Hepatocyte (in vitro differentiated cells): ENCODE data around the gene ECT2. TPM values are rescaled to one million over a fixed set of nuclear protein-coding genes. Genes with fewer than 3 reads are reported as not detected.

Experiments
- DNase-seq: peaks from one replicate; pipeline ENCODE4 v3.0.0-alpha.2; 2016; ENCODE audit warnings: low spot score
- H2AFZ ChIP-seq: fragments of 200-600 bp; sonication (generic); 2 replicates; pipeline ENCODE4 v1.6.0; 2016; ENCODE audit warnings: antibody characterized with exemption, mild to moderate bottlenecking
- H3K27ac ChIP-seq: fragments of 200-600 bp; sonication (generic); 2 replicates; pipeline ENCODE4 v1.5.1; 2016; ENCODE audit warnings: mild to moderate bottlenecking
- H3K27me3 ChIP-seq: fragments of 200-600 bp; sonication (generic); 2 replicates; pipeline ENCODE4 v1.6.1; 2016
- H3K36me3 ChIP-seq: fragments of 200-600 bp; sonication (generic); replicated peaks from 2 replicates; pipeline ENCODE4 v1.5.1; 2016; ENCODE audit warnings: low read depth; ENCODE audit not compliant: insufficient read depth
- H3K4me1 ChIP-seq: fragments of 200-600 bp; sonication (generic); 2 replicates; pipeline ENCODE4 v1.5.1; 2016; ENCODE audit warnings: mild to moderate bottlenecking, moderate library complexity; ENCODE audit not compliant: insufficient read depth
- H3K4me2 ChIP-seq: fragments of 200-600 bp; sonication (generic); 2 replicates; pipeline ENCODE4 v1.6.0; 2016
- H3K4me3 ChIP-seq: fragments of 200-600 bp; sonication (generic); 2 replicates; pipeline ENCODE4 v1.5.1; 2016; ENCODE audit warnings: mild to moderate bottlenecking
- H3K79me2 ChIP-seq: fragments of 200-600 bp; sonication (generic); 2 replicates; pipeline ENCODE4 v1.6.0; 2017; ENCODE audit warnings: mild to moderate bottlenecking
- H3K9me2 ChIP-seq: fragments of 200-600 bp; sonication (generic); replicated peaks from 2 replicates; pipeline ENCODE4 v1.6.0; 2017; ENCODE audit warnings: mild to moderate bottlenecking; ENCODE audit not compliant: insufficient read depth
- H3K9me3 ChIP-seq: fragments of 200-600 bp; sonication (generic); 2 replicates; pipeline ENCODE4 v1.5.1; 2016; ENCODE audit warnings: low read depth, mild to moderate bottlenecking
- H4K20me1 ChIP-seq: fragments of 200-600 bp; sonication (generic); 2 replicates; pipeline ENCODE4 v1.6.0; 2016; ENCODE audit warnings: mild to moderate bottlenecking; ENCODE audit not compliant: insufficient read depth, poor library complexity, severe bottlenecking
- CTCF ChIP-seq: fragments of 200-600 bp; sonication (generic); IDR thresholded peaks from 2 replicates; pipeline ENCODE4 v1.5.1; 2016; ENCODE audit warnings: antibody characterized with exemption, mild to moderate bottlenecking; ENCODE audit not compliant: poor library complexity
- EZH2 ChIP-seq: fragments of 200-600 bp; sonication (generic); IDR thresholded peaks from 2 replicates; pipeline ENCODE4 v1.6.1; 2016; ENCODE audit warnings: antibody characterized with exemption, mild to moderate bottlenecking, borderline replicate concordance
- EZH2phosphoT487 ChIP-seq: fragments of 200-600 bp; sonication (generic); IDR thresholded peaks from one replicate; pipeline ENCODE4 v1.6.1; 2018; ENCODE audit warnings: antibody characterized with exemption, mild to moderate bottlenecking, low read depth, moderate library complexity; ENCODE audit not compliant: unreplicated experiment, severe bottlenecking
- WGBS: methylation state at CpG from one replicate; pipeline ENCODE4 v1.1.6; 2016; ENCODE audit warnings: low lambda C conversion rate; ENCODE audit errors: missing lambda C conversion rate; 5-methylcytosine and 5-hydroxymethylcytosine counted together
- polyA plus RNA-seq: library from polyadenylated mRNA; unstranded; fragments of >200 nt; fragmentation: Nextera tagmentation; extraction: Ambion mirVana; gene quantifications from 2 replicates; pipeline ENCODE4 v1.2.1, GENCODE V29; 2016
- total RNA-seq: library from RNA; depleted of rRNA; stranded (reverse); fragments of >200 nt; gene quantifications from 2 replicates; pipeline ENCODE4 v1.2.3, GENCODE V29; 2014

Gene ECT2
- total and polyA plus RNA-seq, 2 experiments from 2014 or later, result 9.3 to 16.7 TPM

- WGBS, result 100% methylated on average over 2 of the region's 2 CpGs
- no peaks in the 10 kb centered on the region for H3K9me2 ChIP-seq
- DNase-seq, result no peak
- no peaks in the 10 kb centered on the region for H4K20me1 ChIP-seq
- no peak overlapping the region for H3K4me3 ChIP-seq
- no peaks in the 10 kb centered on the region for H3K4me1 ChIP-seq
- no peaks in the 10 kb centered on the region for H3K9me3 ChIP-seq
- H3K79me2 ChIP-seq, result no peaks in the 10 kb centered on the region
- no peak overlapping the region for H2AFZ ChIP-seq
- no peak overlapping the region for H3K27ac ChIP-seq
- no peaks in the 10 kb centered on the region for H3K36me3 ChIP-seq
- no peaks in the 10 kb centered on the region for H3K27me3 ChIP-seq
- no peak for TF ChIP-seq EZH2phosphoT487
- TF ChIP-seq EZH2, result no peak
- no peak for TF ChIP-seq CTCF
- H3K4me2 ChIP-seq, result no peak overlapping the region
Observed at GRCh38 chr3:172771672-172772071, 21.1 kb downstream of the ECT2 start.

- no peak for DNase-seq
- WGBS, result 93% methylated on average over 5 of the region's 5 CpGs
- Histone ChIP-seq H4K20me1 (no peaks in the 10 kb centered on the region), H3K4me3 (no peak overlapping the region), H3K27me3 (no peaks in the 10 kb centered on the region), H3K9me3 (no peaks in the 10 kb centered on the region), H3K4me1 (no peaks in the 10 kb centered on the region), H3K27ac (no peak overlapping the region), H2AFZ (no peak overlapping the region), H3K4me2 (no peak overlapping the region), H3K79me2 (no peaks in the 10 kb centered on the region), H3K36me3 (no peaks in the 10 kb centered on the region), H3K9me2 (no peaks in the 10 kb centered on the region)
- TF ChIP-seq EZH2phosphoT487 (no peak), CTCF (no peak), EZH2 (no peak)
Observed at GRCh38 chr3:172776049-172776717, 25.7 kb downstream of the ECT2 start.

GRCh38 chr3:172777901-172778300 is 27.4 kb downstream of the ECT2 start:
- Histone ChIP-seq H3K9me2 (no peaks in the 10 kb centered on the region), H2AFZ (no peak overlapping the region), H3K4me1 (no peaks in the 10 kb centered on the region), H3K9me3 (no peaks in the 10 kb centered on the region), H3K27ac (no peak overlapping the region), H3K4me2 (peak overlapping the region; percentile 28), H4K20me1 (no peaks in the 10 kb centered on the region), H3K79me2 (no peaks in the 10 kb centered on the region), H3K36me3 (no peaks in the 10 kb centered on the region), H3K27me3 (no peaks in the 10 kb centered on the region), H3K4me3 (no peak overlapping the region)
- DNase-seq, result no peak
- 73% methylated on average over 3 of the region's 3 CpGs for WGBS
- TF ChIP-seq EZH2phosphoT487 (no peak), CTCF (no peak), EZH2 (no peak)
